Brain microvascular endothelial cell (primary cell): ENCODE data around the gene LRRC37B.
"Not testable (repeated sequence)": the region's sequence is repeated elsewhere in the genome, so short reads cannot be mapped to it uniquely, and the experiment has no call there.

Source experiments
- DNase-seq: peaks from one replicate; pipeline ENCODE4 v3.0.0-alpha.2; 2020
- H3K27ac ChIP-seq: fragments of 250-450 bp; sonication (Bioruptor Pico); 2 replicates; pipeline ENCODE4 v1.5.1; 2020; ENCODE audit warnings: mild to moderate bottlenecking, moderate library complexity
- H3K27me3 ChIP-seq: fragments of 250-450 bp; sonication (Bioruptor Pico); replicated peaks from 2 replicates; pipeline ENCODE4 v1.5.1; 2020; ENCODE audit warnings: mild to moderate bottlenecking
- H3K36me3 ChIP-seq: fragments of 250-450 bp; sonication (Bioruptor Pico); replicated peaks from 2 replicates; pipeline ENCODE4 v1.5.1; 2020; ENCODE audit warnings: mild to moderate bottlenecking
- H3K4me3 ChIP-seq: 2 replicates; pipeline ENCODE4 v1.5.1; 2011; ENCODE audit warnings: low read depth, mild to moderate bottlenecking, control low read depth, low read length, moderate library complexity
- CTCF ChIP-seq: IDR thresholded peaks from 2 replicates; pipeline ENCODE4 v1.5.1; 2011; ENCODE audit warnings: low read depth, mild to moderate bottlenecking, moderate library complexity, low read length, control low read depth, inconsistent platforms; ENCODE audit errors: missing control alignments
- in situ Hi-C: cut with HindIII; loops from 2 replicates; pipeline ENCODE4 v1.10.0; 2017; ENCODE audit warnings: low sequenced_read_pairs, low pct_ligation_motif_present

The LRRC37B gene

GRCh38 chr17:32006957-32007462 lies at the start of gene LRRC37B:
LRRC37B (plus strand) TSS chr17:32007383; CDS start chr17:32021393, 14,010 bp downstream.
- in situ Hi-C loops: loop anchor here (25.0 kb wide), 1 partner anchor 130 kb away; the partner anchor contains the start of gene RHOT1
- peak; percentile 63 for DNase-seq
- no peaks in the 10 kb centered on the region for H3K27me3 ChIP-seq
- TF ChIP-seq CTCF: peak; percentile 61
- H3K27ac ChIP-seq: peak within 1 kb of the TSS; percentile 70
- H3K4me3 ChIP-seq: peak within 1 kb of the TSS; percentile 94
- H3K36me3 ChIP-seq: no peaks in the 10 kb centered on the region

GRCh38 chr17:31964131-31964530 lies 43.1 kb upstream of the LRRC37B start:
- in situ Hi-C loops, H3K27ac ChIP-seq, H3K27me3 ChIP-seq, H3K4me3 ChIP-seq, DNase-seq: not testable (repeated sequence)
- peaks cover 26% of the 10 kb centered on the region for H3K36me3 ChIP-seq

GRCh38 chr17:31967648-31968047 lies 39.5 kb upstream of the LRRC37B start:
- in situ Hi-C loops: no loop called here
- TF ChIP-seq CTCF: no peak
- Histone ChIP-seq H3K27ac (no peak overlapping the region), H3K27me3 (no peaks in the 10 kb centered on the region), H3K4me3 (no peak overlapping the region), H3K36me3 (peaks cover 16% of the 10 kb centered on the region)
- DNase-seq: no peak

GRCh38 chr17:31970416-31970815 lies 36.8 kb upstream of the LRRC37B start:
- H3K27me3 ChIP-seq, DNase-seq, in situ Hi-C loops, H3K4me3 ChIP-seq, H3K27ac ChIP-seq: not testable (repeated sequence)
- H3K36me3 ChIP-seq: peaks cover 10% of the 10 kb centered on the region

- peak; percentile 14 for DNase-seq
- peak overlapping the region; percentile 38 for H3K27ac ChIP-seq
- peaks cover 16% of the 10 kb centered on the region for H3K36me3 ChIP-seq
- H3K4me3 ChIP-seq, H3K27me3 ChIP-seq, in situ Hi-C loops: not testable (repeated sequence)
Measured at GRCh38 chr17:31974269-31975071, 32.7 kb upstream of the LRRC37B start.

GRCh38 chr17:31975391-31975790 lies 31.8 kb upstream of the LRRC37B start:
- H3K27ac ChIP-seq, H3K4me3 ChIP-seq, DNase-seq, H3K27me3 ChIP-seq, in situ Hi-C loops: not testable (repeated sequence)
- peaks cover 16% of the 10 kb centered on the region for H3K36me3 ChIP-seq

- H3K27ac ChIP-seq, H3K4me3 ChIP-seq, in situ Hi-C loops, H3K27me3 ChIP-seq, DNase-seq: not testable (repeated sequence)
- H3K36me3 ChIP-seq: peaks cover 53% of the 10 kb centered on the region
Measured at GRCh38 chr17:31991821-31992220, 15.4 kb upstream of the LRRC37B start.

GRCh38 chr17:31997005-31997404 lies 10.2 kb upstream of the LRRC37B start:
- no peaks in the 10 kb centered on the region for H3K27me3 ChIP-seq
- no peak overlapping the region for H3K27ac ChIP-seq
- TF ChIP-seq CTCF: no peak
- DNase-seq: no peak
- no peak overlapping the region for H3K4me3 ChIP-seq
- in situ Hi-C loops: no loop called here
- peaks cover 46% of the 10 kb centered on the region for H3K36me3 ChIP-seq
